ENCODE measurements around the gene TRPV5.
A peak's percentile ranks its signal among the peaks of the same experiment; 100 is the strongest.

TRPV5 gene

DNA sequence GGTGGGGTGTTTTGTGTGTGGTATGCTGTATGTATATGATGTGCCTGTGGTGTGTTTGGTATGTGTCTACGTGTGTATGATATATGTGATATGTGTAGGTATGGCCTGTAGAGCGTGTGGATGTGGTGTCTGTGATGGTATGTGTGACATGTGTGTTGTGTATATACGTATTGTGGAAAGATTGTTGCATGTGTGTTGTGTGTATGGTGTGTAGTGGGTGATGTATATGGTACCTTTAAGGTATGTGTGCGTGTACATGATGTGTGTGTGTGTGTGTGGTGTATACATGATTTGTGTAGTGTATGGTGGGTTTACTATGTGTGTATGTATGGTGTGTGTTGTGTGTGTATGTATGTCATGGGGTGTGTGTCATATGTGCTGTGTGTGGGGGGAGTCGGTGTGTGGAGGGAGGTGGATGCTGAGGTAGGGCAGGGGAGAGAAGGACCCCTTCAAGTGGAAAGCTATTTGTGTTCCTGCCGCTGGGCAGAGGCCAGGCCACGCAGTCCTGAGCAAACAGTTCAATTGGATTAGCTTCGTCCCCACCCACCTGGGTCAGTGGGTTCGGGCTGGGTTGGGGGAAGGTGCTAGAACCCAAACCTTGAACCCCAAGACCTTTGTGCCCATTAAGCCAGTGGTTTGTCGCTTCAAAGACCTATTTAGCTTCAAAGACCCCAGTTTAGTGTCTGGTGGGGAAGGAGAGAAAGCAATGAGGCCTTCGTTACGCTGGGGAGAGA, 46.1 kb downstream of the TRPV5 start:
- no peak for DNase-seq (ENCODE audit: low read depth, low spot score)

DNA sequence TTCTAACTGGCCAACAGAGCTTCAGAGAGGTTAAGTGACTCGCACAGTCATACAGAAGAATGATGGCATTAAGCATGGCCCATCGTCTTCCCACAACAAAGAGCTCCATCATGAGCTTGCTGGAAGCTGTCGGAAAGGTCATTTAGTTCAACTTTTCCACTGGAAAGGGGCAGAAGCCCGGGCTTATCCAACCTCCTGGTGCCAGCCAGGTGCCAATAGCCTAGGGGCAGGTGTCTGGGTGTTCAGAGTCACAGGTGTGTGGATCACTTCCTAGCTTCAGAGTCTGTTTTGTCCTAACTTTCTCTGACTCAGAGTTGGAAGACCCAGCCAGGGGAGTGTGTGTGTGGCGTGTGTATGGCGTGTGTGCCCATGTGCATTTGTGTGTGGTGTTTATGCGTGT, 46.7 kb downstream of the TRPV5 start:
- DNase-seq (ENCODE audit: low read depth, low spot score) = no peak

DNA sequence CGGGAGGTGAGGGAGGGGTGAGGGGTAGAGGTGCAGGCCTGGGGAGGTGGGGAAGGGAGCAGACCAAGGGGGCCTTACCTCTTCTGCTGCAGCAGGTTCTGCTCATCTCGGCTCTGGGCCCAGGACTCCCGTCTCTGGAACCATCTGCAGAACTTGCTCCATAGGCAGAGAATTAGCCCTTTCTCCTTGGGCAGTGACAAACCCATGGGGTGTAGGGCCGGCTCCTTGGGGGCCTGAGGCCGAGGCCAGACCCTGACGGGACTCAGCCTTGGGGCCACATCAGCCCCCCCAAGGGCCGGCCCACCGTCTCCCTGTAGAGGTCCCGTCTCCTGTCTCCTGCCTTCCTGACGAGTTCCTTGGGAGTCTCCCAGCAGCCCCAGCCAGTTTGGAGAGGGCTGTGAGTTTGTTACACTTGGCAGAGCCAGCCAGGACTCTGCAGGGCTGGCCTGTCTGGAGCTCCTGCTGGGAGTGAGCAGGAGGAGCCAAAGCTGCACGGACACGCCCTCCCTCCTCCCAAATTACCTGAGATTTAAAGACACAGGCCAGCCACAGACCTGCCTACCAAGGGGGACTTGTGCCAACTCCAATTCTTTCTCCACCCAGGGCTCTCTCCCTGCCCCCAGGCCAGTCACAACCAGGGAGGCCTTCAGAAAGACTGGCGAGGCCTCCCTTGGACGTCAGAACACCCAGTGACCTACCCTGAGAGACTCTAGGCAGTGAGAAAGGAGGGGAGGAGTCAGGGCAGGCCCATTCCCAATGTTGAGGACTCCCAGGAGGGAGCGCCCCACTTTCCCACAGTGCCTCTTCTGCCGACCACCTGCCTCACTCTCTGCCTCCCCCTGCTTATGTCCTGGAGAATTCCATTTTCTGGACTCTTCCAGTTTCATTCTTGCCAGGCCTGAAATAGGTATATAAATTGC, 48.0 kb downstream of the TRPV5 start, which contains the start of gene TRPV6:
TSS of gene TRPV6 (minus strand) at position 435 of the 920 bp plus-strand sequence.
- no peak for DNase-seq (ENCODE audit: low read depth, low spot score)

DNA sequence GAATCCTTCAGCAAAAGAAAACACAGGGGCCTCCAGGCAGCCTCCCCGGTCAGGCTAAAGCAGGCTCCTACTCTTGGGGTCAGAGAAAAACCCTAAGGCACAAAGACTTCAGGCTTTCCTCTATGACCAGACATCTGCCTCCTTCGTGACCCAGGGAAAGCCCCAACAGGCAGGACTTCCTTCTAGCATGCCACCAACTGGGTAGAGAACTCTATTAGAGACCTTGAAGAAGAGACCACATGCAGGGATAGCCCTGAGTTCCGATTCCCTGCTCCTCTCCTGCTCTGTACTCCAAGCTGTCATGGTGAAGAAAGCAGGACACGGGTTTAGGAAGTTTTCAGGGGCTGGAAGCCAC, 49.3 kb downstream of the TRPV5 start:
- DNase-seq (ENCODE audit: low read depth, low spot score) = no peak

DNA sequence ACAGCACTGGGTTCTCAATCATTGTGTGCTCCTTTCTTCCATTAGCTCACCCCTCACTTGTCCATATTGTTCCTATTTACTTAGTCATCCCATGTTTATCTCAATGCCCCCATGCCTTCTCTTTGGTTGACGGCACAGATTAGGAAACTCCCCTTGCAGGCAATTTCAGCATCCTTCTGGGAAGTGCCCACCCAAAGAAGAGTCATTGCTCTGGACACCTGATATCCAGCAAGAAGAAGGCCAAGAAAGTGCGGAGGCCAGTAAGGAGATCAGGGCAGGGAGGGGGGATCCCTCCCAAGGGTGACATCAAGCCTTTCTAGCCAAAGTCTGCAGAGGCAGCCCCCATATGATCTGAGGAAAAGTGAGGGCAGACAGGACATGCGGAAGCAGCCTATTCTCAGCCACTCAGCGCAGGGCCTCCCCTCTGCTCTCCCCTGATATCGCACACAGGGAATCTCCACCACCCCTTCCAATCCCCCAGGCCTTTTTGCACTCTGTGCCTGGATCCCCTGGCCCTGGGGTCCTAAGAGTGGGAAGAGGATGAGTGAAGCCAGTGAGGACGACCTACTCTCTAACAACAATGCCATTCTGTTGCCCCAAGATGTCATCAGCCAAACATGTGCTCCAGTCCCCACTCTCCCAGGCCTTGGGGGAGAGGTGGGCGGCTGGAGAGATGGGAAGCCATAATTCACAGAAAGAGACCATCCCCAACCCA, 49.8 kb downstream of the TRPV5 start:
- DNase-seq (ENCODE audit: low read depth, low spot score) = no peak

DNA sequence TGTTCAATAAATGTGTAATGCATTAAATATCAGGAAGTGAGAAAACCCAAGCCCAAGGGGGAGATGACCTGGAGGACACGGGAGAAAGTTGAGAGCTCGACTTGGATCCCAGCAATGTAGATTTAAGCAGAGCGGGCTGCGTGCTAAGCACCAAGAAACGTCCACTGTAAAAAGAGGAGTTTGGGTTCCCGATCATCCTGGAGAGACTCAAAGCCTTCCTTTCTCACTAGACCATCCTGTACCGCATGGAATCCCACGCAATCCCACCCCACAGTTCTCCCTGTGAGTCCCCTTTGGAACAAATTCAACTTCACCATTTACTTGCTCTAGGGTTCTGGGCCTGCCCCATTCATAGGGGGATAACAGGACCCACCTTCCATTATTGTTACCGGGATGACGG, 50.4 kb downstream of the TRPV5 start:
- DNase-seq (ENCODE audit: low read depth, low spot score) = no peak

DNA sequence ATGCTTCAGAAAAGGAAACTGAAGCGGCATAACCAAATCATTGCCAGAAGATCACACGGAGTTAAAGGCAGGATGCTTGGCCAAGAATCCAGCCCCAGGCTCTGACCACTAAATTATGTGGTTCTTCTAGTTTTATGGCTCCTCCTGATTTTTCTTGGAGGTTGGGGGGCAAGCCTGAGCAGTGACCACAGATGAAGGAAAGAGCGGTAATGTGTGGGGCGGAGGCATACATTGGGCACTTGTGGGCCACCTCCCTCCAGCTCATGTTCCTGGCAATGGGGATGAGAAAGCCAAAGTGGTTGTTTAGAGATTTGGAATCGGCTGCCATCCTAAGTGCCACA, 51.2 kb downstream of the TRPV5 start:
- DNase-seq (ENCODE audit: low read depth, low spot score) = no peak

DNA sequence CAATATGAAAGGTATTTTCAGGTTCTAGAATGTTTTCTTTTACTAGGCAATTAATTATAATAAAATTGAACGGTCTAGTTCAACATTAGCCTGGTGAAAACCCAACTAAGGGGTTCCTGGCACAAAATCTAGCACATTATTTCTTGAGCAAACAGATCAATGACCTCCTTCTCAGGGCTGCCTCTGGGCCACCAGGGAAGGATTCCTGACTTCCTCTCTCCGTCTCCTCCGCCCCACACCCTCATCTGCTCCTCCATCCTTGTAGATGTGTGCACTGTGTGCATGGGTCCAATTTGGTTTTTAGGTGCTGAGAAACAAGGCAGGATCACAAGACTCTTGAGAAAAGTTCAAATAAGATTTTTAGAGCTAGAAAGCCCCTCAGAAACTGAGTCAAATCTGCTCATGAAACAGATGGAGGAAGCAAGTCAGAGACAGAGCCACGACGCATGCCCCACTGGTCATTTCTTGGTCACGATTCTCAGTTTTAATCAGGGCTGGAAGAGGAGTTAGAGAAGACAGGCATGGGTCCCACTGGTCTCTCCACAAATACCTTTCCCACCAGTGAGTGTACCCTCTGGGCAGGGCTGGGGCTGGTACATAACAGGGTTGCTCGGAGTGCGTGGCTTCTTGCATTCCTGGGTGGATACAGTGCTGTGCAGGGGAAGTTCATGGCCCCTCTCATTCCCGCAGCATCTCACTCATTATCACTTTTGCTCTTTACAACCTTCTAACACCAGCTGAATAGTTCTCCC, 51.8 kb downstream of the TRPV5 start:
- no peak for DNase-seq (ENCODE audit: low read depth, low spot score)

DNA sequence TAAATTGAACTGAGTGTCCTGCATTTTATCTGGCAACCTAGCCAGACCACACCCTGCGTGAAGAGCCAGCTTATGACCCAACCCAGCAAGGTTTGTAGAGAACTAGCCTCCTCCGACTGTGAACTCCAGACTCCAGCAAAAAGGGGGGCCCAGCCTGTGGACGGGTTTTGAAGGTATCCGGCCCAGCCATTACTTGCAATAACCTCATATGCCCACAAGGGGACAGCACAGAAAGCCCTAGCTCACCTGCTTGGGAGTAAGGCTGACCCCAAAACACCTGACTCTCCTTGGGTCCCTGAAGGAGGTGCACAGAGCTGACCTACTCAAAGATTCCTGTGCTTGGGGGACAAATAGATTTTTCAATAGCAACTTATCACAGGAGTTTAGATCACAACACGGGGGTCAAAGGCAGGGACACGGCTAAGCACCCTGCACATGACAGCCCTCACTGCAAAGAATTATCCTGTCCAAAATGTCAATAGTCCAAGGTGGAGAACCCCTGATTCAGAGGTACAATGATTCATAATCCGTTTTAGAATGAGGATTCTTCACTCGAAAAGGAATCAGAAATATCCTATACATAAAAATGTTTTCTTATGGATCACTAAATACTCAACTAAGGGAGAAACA, 52.6 kb downstream of the TRPV5 start:
- DNase-seq (ENCODE audit: low read depth, low spot score) = peak; percentile 23

DNA sequence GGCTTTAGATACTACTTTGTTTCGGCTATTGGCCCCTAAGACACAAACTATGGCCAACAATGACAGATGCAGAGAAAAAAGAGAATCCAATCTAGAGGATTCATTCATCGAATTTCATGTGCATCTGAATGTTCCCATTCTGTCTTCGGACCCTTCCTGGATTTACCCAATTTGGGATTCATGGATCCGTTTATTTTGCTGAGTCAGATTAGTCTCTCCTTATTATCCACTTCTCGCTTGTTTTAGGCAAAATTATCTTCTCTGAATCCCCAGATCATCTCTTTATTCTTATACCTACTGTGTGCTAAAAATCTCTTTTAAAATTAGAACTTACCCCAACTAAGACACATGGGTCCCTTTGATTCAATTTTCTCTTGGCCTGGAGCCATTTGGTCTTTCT, 54.5 kb downstream of the TRPV5 start:
- no peak for DNase-seq (ENCODE audit: low read depth, low spot score)

DNA sequence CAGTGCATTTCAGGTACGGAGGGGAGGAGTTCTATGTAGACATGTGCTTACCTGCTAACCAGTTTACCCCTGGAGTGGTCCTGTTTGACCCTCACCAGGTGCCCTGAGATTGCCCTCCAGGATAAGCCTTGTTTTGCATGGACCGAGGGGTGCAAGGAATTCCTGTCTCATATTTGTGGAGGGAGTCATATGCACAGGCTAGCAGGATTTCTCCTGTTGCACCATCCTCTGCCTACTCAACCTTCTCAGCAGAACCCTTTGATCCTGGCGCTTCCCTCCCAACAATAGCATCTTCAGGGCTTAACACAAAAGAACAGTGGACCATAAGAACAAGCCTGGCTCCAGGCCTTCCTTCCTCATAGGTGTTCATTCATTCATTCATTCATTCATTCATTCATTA, 55.2 kb downstream of the TRPV5 start:
- no peak for DNase-seq (ENCODE audit: low read depth, low spot score)

DNA sequence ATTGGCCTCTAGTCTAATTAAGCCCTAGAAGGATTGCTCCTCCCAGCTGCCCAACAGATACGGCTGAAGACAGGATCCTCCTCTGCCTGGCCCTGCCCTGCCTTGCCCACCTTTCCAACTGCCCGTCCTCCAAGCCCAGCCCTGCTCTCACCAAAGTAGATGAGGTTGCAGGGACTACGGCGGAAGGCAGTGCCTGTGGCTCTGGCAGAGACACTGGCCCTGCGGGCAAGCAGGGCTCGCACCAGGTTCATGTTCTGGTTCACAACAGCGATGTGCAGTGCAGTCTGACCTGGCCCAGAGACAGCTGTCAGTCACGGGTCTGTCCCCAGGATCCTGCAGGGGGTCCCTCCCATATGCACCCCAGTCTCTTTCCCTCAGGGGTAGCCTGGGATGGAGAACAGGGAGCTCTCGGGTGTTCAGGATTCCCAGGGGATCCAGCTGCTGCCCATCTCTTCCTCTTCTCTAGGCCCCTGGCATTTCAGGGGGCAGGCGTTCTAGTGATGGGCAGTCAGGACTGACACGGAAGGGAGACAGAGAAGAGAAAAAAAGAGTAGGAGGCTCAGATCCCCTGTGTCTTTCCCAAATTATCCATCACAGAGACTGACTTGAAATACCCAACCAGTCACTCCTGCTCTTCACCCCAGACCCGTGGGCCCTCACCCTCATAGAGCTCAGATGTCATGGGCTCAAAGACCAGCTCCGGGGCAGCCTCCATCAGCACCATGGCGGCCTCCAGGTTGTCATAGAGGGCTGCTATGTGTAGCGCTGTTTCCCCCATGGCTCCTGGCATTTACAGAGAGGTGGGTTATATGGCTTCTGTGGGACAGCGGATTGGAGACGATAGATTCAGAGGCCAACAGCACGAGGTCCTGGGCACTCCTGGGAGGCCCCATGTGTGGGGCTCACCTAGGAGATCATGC, 56.3 kb downstream of the TRPV5 start:
- DNase-seq (ENCODE audit: low read depth, low spot score) = no peak

DNA sequence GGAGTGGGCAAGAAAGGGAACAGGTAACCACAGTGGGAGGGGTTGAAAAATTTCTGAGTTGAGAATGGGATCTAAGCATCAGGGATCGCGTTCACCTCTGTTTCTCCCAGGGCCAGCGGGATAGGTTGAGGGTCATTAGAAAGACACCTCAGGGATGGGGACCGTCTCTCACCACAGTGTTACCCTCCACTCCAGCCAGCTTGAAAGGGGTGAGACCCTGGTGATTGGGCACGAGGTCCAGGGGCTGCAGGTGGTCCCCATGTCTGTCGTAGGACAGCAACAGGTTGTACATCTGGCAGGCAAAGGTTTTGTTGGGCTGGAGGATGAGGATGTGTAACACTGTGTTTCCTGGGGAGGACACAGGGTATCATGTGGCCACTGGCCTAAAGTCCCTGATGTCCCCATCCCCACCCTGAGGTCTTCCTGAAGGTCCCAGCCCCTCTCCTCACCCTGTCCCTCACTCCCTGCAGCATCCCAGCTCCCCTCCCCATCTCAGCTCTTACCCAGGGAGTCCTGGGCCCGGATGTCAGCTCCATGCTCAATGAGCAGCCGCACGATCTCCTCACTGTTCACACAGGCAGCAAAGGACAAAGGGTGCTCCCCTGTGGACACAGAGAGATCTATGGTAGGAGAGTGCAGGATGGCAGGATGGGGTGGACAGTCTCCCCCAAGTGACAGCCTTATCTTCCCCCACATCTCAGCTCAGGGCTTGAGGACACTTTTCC, 57.1 kb downstream of the TRPV5 start:
- no peak for DNase-seq (ENCODE audit: low read depth, low spot score)

DNA sequence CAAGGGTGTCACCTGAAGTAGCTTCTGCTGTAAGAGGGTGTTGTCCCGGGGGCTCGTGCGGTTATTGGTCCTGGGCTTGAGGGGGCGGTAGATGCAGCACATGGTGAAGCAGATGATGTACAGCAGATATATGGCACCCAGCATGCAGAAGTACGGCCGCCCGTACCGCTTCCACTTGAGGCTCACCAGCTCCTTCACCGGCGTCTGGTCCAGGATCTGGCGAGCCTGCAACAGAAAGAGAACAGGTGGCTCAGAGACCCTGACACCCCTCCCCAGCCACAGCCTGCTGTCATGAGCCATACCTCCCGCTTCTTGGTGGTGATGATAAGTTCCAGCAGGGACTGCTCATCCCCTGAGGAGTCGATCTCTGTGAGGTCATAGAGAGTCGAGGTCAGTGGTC, 58.1 kb downstream of the TRPV5 start:
- DNase-seq (ENCODE audit: low read depth, low spot score) = no peak

DNA sequence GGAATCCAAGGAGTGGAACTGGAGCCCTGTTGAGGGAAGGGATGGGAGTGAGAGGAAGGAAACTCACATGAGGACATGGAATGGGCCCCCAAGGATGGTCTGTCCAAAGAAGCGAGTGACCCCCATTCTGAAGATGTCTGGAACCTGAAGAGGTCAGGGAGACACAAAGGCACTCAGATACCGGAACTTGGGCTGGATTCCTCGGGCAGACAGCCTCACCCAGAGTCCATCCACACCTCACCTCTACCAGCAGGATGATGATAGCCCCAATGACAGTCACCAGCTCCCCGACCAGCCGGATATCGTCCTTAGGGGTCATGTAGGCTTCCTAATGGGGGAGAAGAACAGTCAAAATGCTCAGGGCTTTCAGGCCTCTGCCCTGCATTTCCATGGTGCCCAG, 58.7 kb downstream of the TRPV5 start:
- DNase-seq (ENCODE audit: low read depth, low spot score) = no peak

DNA sequence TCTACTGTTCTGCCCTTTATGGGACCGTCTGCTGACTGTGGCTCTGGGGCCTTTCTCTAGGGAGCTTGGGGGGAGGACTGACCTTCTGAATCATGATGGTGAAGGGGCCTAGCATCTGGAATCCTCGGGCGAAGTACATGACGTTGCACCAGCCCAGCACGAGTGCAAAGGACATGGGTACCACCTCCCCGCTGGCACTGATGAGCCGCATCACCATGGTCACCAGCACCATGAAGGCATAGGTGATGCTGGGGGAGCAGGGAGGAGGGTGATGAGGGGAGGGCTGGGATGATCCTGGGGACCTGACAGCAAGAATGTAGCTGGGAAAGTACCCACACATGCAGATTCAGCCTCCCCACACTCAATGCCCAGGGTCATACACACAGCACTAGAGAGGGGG, 59.1 kb downstream of the TRPV5 start:
- no peak for DNase-seq (ENCODE audit: low read depth, low spot score)

DNA sequence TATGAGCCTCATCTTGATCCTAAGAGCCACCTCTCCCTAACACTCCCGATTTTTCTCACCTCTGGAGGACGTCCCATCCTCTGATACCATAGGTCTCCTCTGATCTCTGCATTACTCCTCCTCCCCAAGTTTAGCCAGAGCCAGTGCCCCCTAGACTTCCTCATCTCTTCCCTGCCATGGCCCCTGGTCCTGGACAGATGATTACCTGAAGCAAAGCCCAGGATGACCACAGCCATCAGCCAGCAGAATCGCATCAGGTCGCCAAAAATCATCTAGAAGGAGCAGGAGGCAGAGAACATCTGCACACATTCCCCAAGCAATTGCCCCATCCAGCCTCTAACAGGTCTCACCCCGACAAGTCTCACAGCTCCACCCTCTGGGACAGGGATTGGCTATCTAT, 59.7 kb downstream of the TRPV5 start:
- no peak for DNase-seq (ENCODE audit: low read depth, low spot score)

DNA sequence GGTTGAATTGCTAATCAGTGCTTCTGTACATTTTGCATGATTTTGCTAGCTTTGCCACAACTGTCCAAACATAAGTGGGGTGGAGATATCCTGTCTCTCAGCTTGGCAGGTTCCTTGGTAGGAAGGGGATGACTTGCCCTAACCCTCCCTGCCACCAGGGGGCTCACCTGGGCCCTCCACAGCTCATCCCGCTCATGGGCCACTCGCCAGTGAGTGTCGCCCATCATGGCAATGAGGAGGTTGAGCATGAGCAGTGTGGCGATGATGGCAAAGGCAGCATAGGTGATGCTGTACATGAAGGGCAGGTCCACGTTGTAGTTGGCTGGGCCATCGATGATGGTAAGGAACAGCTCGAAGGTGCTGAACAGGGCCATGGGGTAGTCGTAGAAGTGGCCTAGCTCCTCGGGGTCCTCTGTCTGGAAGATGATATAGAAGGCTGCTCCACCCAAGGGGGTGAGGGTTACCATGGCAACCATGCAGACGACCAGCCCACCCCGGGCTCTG, 60.2 kb downstream of the TRPV5 start:
- DNase-seq (ENCODE audit: low read depth, low spot score) = no peak

DNA sequence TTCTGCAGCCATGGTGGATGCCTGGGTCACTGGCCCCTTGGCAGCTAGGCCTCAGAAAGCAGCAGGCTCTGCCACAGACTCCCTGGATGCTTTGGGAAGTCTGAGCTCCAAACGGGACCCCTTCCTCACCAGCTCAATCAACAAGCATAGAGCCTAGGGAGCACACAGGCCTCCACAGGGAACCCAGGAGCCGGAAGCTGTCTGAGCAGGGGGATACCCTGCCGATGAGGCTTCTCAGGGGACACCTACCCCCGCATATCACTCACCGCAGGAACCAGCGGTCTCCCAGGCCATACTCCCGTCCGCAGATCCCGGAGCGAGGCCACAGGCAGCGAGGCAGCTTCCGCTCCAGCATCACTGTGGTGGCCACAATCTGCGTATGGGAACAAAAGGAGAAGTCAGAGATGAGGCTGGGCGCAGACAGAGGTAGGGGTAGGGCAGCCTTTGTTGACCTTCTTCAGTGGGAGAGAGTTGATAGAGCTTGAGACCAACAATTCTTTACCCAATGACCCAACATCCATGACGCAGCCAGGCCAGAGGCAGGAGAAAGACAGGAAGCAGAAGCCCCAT, 61.4 kb downstream of the TRPV5 start:
- no peak for DNase-seq (ENCODE audit: low read depth, low spot score)
